ENCODE results near the gene LRR1. TPM values are rescaled to one million over a fixed set of nuclear protein-coding genes. Genes with fewer than 3 reads are reported as not detected.
"Not testable (repeated sequence)": the region's sequence is repeated elsewhere in the genome, so short reads cannot be mapped to it uniquely, and the experiment has no call there.

LRR1 gene
- total RNA-seq, 1 donor from 2014 or later: 7.0 TPM

DNA sequence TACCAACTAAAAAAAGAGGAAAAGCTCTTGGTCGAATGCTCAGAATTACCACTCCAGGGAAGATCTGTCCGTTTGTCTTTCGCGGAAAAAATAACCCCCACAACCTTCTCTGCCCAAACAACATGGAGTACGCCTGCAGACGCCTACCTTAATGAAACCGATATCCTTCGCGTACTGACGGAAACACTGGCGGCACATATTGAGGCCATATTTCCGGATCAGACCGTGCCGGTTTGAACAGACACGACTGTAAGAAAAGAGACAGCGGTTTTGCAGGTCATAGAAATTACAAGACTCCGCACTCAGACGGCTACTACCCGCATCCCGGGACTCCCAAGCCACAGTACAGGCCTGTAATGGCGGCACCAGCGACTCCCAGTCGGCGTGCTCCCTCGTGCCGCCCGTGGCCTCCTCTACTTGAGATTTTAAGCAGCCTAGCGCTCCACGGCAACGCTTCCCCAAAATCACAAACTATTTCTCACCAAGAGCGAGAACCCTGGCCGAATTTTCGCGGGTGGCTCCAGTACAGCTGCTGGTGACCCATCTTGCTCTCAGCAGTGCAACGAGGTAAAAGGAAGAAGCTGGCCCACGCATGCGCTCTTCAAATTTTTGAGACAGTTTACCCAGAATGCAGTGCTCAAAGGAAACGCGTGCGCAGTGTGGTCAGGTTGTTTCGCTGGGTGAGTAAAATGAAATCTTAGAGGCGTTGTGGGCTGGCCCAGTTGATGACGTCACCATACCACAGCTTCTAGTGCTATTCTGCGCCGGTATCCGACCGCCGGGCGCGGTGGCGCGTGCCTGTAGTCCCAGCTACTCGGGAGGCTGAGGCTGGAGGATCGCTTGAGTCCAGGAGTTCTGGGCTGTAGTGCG lies 12.7 kb upstream of the LRR1 start, which contains the start of gene RPS29:
Gene RPS29, minus strand, starts transcription at position 578 of the 870 bp plus-strand sequence. Its CDS starts 34 bp downstream, at position 544.
- peak; percentile 99 for DNase-seq (ENCODE audit: low spot score)

DNA sequence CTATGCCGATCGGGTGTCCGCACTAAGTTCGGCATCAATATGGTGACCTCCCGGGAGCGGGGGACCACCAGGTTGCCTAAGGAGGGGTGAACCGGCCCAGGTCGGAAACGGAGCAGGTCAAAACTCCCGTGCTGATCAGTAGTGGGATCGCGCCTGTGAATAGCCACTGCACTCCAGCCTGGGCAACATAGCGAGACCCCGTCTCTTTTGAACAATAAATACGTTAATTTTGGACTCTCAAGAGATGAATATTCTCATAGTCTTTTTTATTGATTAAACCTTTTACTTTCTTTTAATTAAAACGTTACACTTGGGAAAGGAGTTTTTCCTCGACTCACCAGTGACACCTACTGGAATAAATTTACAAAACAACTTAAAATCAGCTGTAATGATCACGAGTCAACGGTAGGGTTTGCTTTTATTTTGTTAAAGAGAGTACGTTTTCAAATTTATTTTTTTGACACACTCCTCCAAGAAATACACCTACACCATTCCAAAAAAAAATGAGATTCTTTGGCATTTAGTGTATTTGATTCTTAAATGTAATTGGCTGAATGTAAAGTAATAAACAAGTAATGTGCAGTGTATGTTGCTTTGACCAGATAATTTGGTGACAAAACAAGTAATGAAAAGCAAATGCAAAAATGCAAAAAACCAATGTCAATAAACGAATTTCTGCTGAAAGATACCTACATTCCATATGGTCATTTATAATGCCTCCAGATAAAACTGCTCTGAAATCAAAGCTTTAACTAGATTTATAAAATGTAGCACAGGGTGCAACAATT lies 11.9 kb upstream of the LRR1 start:
- peak; percentile 27 for DNase-seq (ENCODE audit: low spot score)

DNA sequence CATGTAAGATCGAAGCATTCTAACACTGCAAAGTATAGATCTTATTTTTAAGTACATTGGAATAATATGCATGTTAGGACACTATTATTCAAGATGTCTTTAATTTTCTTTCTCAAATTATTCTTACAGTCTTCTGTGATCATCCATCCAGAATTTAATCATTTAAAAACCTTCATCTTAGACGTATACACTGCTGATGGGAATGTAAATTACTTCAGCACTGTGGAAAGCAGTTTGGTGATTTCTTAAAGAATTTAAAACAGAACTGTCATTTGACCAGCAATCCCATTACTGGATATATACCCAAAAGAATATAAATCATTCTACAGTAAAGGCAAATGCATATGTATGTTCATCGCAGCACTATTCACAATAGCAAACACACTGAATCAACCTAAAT lies 9.4 kb upstream of the LRR1 start:
- DNase-seq (ENCODE audit: low spot score): no peak

DNA sequence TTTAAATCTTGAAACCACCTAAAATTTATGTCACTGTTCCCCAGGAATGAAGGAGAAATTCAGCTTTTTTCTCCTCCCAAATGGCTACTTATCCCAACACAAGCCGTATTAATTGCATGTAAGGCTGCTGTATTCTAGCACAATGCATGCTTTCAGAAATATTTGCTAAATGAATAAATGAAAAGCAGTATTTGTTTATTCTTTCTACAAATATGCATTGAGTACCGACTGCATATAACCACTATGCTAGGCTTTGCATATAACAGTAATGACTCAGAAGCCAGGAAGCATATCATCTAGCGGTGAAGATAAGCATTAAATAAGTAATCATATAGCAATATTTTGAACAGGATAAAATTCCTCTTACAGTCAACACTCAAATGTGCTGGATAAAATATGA lies 5.7 kb upstream of the LRR1 start:
- DNase-seq (ENCODE audit: low spot score): no peak

DNA sequence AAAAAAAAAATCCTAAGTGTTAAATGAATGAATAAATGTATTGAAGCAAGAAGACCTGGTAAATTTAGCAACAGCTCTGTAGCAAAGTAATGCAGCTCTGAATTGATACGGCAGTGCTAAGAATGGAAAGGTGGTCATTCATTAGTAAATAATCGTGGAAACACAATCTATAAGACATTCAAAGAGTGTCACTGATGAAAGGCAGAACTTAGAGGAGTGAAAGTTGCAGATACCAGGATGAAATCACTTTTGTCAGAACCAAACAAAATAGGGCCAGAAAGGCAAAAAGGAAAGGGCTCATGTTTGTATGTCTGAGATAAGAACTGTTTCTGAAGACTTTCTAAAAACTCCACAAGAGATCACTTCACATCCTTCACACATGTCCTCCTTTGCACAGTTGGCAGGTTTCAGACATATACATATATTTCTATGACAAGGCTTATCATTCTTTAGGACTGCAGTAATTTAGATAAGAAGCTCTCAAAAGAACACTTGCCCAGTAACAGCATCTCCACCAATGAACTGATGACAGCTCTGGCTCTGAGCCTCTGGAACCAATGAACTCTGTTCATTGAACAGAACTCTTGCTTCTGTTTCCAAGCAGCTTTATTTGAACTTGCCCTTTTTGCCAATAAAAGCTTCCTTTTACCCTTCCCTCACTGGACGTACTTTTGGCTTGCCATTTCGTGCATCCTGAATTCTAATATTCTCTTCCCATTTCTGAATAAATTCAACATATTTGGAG lies 4.2 kb upstream of the LRR1 start:
- DNase-seq (ENCODE audit: low spot score): no peak

DNA sequence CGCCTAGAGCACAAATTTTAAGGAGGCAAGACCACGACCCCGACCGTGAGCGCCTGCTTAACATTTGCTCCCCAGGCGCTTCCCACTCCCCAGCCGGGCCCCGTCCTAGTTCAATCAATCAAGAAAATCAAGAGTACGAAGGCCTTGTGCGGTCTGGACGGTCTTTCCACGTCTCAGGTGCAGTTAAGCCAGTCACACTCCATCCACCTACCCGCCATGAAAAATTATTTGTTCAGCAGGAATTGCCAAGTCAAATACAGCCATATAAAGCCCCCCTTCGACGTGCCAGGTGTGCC lies 603 bp upstream of the LRR1 start:
- DNase-seq (ENCODE audit: low spot score): no peak

DNA sequence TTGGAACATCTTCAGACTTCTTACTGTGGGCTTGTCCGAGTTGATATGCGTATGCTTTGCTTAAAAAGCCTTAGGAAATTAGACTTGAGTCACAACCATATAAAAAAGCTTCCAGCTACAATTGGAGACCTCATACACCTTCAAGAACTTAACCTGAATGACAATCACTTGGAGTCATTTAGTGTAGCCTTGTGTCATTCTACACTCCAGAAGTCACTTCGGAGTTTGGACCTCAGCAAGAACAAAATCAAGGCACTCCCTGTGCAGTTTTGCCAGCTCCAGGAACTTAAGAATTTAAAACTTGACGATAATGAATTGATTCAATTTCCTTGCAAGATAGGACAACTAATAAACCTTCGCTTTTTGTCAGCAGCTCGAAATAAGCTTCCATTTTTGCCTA lies 8.8 kb downstream of the LRR1 start:
- no peak for DNase-seq (ENCODE audit: low spot score)

DNA sequence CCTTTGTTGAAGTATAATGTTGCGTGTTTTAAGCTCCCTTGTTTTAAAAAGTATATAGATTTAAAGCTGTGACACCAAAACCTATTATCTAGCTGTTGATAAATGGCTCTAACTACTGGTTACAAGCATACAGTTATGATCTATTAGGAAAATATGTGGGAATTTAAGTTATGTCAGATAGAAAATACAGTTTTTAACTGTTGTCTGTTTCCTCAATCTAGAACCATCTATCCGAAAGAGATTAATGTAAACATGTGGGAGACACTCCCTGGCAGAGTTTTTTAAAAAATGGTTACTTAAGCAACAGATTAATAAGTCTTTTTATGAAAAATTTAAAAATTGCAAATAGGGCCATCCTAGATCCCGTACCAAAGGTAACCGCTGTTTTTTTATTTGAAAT lies 13.5 kb downstream of the LRR1 start:
- DNase-seq (ENCODE audit: low spot score): no peak

DNA sequence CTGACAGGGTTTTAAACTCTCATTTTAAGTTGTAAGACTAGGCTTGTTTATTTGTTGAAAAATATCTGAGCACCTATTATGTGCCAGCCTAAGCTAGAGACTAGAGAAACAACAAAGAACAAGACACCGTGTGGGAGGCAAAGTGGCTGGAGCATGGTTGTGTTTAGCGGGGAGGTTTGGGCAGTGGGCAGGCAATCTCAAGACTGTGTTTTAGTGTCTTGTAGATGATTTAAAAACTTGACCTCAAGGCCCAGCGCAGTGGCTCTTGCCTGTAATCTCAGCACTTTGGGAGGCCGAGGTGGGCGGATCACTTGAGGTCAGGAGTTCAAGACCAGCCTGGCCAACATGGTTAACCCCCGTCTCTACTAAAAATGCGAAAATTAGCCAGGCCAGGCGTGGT lies 13.9 kb downstream of the LRR1 start:
- no peak for DNase-seq (ENCODE audit: low spot score)

DNA sequence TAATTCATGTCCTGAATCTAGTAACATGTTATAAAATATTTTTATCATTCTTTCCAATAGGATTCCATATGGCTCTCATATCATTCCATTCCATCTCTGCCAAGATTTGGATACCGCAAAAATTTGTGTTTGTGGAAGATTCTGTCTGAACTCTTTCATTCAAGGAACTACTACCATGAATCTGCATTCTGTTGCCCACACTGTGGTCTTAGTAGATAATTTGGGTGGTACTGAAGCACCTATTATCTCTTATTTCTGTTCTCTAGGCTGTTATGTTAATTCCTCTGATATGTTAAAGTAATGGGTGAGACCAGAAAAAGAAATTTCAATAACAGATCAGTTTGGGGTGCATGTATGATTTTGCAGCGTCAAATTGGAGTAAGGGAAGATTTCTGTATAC lies 15.5 kb downstream of the LRR1 start:
- no peak for DNase-seq (ENCODE audit: low spot score)

DNA sequence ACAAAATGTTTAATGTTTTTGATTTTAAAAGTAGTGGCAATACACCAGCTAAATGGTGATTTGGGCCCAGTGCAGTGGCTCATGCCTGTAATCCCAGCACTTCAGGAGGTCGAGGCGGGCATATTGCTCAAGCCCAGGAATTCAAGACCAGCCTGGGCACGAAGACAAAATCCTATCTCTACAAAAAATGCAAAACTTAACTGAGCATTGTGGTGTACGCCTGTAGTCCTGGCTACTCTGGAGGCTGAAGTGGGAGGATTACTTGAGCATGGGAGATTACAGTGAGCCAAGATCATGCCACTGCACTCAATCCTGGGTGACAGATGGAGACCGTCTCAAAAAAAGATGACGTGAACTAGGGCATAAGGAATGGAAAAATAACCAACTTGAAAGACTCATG lies 17.0 kb downstream of the LRR1 start:
- DNase-seq (ENCODE audit: low spot score): no peak

DNA sequence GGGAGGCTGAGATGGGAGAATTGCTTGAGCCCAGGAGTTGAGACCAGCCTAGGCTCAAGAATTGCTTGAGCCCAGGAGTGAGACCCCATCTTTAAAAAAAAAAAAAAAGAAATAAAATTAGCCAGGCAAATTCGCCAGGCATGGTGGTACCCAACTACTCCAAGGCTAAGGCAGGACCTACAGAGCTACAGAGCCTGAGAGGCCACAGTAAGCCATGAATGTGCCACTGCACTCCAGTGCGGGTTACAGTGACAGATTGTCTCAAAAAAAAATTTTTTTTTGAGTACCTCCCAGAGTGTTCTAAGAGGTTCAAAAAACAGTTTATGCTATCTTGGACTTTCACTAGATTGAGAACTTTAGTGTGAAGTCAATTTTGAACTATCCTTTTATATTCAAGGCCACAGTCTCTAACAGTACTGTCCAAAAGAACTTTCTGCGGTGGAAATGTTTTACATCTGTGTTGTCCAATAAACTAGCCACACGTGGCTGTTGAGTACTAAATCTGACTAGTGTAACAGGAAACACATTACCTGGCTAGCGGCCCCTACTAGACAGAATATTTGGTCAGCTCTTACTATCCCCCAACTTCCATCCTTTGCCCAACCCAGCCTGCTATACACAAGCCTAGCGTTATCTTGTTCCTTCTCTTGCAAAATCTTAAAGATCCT lies 19.2 kb downstream of the LRR1 start:
- no peak for DNase-seq (ENCODE audit: low spot score)

DNA sequence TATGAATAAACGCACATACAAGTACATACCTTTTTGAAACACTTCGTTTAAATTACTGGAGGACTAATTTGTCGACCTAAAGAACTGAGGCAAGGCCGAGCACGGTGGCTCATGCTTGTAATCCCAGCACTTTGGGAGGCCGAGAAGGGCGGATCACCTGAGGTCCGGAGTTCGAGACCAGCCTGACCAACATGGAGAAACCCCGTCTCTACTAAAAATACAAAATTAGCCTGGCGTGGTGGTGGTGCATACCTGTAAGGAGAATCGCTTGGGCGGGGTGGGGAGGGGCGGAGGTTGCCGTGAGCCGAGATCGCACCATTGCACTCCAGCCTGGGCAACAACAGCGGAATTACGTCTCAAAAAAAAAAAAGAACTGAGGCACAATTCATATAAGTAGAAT lies 20.5 kb downstream of the LRR1 start:
- DNase-seq (ENCODE audit: low spot score): not testable (repeated sequence)

DNA sequence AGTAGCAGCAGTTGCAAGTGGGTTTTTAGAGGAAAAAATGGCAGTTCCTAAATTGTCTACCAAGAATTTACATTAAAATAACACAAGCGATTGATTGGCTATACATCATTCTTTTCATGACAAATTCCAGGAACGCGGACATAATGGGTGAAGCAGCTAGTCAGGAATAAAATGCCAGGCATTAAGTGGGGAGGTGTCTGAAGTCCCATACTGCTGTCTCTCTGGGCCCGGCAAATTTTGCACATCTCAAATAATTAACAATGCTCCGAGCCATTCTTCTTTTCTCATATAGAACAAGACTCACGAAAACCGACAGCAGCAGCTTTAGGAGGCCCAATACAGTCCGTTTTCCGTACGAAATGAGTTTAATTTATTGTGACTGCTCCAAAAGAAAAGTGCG lies 21.0 kb downstream of the LRR1 start:
- DNase-seq (ENCODE audit: low spot score): no peak

DNA sequence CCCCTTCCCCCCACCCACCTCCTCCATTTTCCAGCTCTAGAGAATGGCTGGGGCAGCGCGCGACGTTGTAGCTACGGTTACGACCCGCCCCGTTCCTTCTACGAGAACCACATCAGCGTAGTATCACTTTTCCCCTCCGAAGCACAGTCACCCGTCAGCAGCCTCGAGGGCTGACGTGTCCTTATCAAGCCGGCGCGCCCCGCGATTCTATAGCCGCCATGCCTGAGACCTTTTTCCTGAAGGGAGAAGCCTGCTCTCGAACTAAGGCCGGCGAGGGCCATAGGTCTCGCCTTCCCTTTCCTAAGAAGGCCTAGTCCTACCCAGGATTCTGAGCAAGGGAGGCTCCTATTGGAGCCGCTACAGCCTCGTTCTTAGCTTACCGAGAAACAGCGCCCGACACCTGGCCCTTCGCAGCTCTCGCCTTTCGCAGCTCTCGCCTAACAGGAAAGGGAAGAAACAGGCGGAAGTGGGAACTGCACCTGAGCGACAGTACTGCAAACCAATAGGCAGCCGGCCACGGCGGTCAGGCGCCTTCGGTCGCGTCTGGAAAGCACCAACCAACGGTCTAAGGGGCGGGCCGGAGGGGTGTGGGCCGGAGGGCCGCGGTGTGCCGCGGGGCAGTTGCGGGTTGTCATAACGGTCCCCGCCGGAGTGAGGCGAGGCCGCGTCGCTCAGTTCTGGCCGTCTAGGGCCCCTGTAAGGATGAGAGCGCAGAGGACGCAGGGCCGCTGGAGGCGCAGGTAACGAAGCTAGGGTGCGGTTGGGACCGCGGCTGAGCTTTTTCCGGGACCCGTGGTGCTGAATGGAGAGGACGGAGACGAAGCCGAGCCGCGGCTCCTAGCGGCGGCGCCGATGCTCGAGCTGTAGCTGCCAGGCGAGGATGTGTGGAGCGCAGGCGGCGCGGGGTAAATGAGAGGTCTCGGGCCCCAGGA lies 21.7 kb downstream of the LRR1 start, which contains the start of the genes MGAT2 and RPL36AL:
Gene MGAT2, plus strand, starts transcription at position 618 of the 932 bp plus-strand sequence. CDS start 470 bp downstream, outside the sequence.
Gene RPL36AL, minus strand, starts transcription at position 445 of the 932 bp plus-strand sequence. CDS start 1,522 bp downstream, outside the sequence.
- peak; percentile 98 for DNase-seq (ENCODE audit: low spot score)

DNA sequence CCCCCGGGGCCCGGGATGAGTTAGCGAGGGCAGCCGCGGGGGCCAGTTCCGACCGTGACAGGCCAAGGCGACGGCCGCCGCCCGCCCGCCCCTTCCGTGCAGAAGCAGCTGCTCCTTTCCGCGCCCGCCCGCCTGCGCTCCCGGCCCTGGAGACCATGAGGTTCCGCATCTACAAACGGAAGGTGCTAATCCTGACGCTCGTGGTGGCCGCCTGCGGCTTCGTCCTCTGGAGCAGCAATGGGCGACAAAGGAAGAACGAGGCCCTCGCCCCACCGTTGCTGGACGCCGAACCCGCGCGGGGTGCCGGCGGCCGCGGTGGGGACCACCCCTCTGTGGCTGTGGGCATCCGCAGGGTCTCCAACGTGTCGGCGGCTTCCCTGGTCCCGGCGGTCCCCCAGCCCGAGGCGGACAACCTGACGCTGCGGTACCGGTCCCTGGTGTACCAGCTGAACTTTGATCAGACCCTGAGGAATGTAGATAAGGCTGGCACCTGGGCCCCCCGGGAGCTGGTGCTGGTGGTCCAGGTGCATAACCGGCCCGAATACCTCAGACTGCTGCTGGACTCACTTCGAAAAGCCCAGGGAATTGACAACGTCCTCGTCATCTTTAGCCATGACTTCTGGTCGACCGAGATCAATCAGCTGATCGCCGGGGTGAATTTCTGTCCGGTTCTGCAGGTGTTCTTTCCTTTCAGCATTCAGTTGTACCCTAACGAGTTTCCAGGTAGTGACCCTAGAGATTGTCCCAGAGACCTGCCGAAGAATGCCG lies 22.6 kb downstream of the LRR1 start:
- peak; percentile 65 for DNase-seq (ENCODE audit: low spot score)

DNA sequence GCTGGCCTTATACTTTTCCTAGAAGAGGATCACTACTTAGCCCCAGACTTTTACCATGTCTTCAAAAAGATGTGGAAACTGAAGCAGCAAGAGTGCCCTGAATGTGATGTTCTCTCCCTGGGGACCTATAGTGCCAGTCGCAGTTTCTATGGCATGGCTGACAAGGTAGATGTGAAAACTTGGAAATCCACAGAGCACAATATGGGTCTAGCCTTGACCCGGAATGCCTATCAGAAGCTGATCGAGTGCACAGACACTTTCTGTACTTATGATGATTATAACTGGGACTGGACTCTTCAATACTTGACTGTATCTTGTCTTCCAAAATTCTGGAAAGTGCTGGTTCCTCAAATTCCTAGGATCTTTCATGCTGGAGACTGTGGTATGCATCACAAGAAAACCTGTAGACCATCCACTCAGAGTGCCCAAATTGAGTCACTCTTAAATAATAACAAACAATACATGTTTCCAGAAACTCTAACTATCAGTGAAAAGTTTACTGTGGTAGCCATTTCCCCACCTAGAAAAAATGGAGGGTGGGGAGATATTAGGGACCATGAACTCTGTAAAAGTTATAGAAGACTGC lies 23.4 kb downstream of the LRR1 start:
- DNase-seq (ENCODE audit: low spot score): no peak

DNA sequence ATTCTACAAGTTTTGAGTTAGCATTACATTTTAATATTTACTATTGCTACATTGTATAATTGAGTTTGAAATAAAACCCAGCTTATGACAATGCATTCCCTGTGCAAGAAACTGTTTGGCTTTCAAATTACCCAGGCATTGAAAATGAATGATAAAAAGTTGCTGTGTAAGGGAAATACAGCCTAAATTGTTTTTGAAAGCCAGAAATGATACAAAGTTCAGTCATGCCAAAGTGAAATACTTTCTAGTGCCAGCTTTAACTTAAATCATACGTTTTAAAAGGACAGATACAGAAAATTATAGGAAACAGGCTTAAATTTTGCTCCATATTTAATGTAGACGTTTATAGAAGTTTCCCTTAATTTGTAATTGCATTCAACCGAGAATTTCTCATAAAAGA lies 24.6 kb downstream of the LRR1 start:
- DNase-seq (ENCODE audit: low spot score): no peak

All from mucosa of gallbladder (tissue), 1 donor.